K562 (cell line): Measurements from ENCODE around the gene ARHGEF3. TPM values are rescaled to one million over a fixed set of nuclear protein-coding genes. Genes with fewer than 3 reads are reported as not detected.

ENCODE experiments used
- ATAC-seq: fragments of 200-7000 bp; cut with Tn5 transposase; 3 replicates; pipeline ENCODE4 v1.9.1; 2020; ENCODE audit warnings: moderate library complexity
- BruUV-seq: library from RNA; stranded (reverse); fragments of 400-500 nt; replicated peaks from 2 replicates; lab custom pipeline; 2021; lab: Mats Ljungman, UMichigan
- CTCF ChIA-PET: fragments of 300-600 bp; formaldehyde crosslinking; extraction: SDS; loops from one replicate; lab custom pipeline; 2021; ENCODE audit warnings: low intra/inter-chr PET ratio; lab: Yijun Ruan, JAX
- POLR2A ChIA-PET: fragments of 300-600, 350-650 bp; sonication (Branson Sonifier 250); formaldehyde crosslinking; extraction: SDS; loops from one replicate; lab custom pipeline; 2021; ENCODE audit warnings: antibody characterized with exemption, inconsistent platforms; lab: Yijun Ruan, JAX
- DNase-seq, 4 experiments: peaks; one replicate each; pipeline versions ENCODE4 v3.0.0 to v3.0.0-alpha.2; 2011 to 2018; ENCODE audit warnings: low spot score in 3 of 4, mixed read lengths in 3 of 4; ENCODE audit errors: extremely low read depth in 1 of 4
- FAIRE-seq: peaks from 2 replicates; lab custom pipeline; 2011; peaks lifted over from hg19 to GRCh38; lab: Jason Lieb, UNC
- H2AFZ ChIP-seq: 2 replicates; pipeline ENCODE4 v1.6.0; 2011; ENCODE audit warnings: low read depth, low read length, control low read depth, inconsistent platforms
- H3K27ac ChIP-seq: fragments of 200-600 bp; 3 replicates; pipeline ENCODE4 v1.8.0; 2011; ENCODE audit warnings: low read depth, mild to moderate bottlenecking, control low read depth, inconsistent platforms, low read length, moderate library complexity, mixed read lengths; ENCODE audit errors: extremely low read depth
- H3K27me3 ChIP-seq, 2 experiments: fragments of 300-600 bp in 1 of 2; 2 replicates in 1 of 2; 3 replicates in 1 of 2; pipeline versions ENCODE4 v1.6.0 to v1.8.0; 2011; ENCODE audit warnings: inconsistent platforms in 2 of 2, low read length in 2 of 2, mild to moderate bottlenecking in 1 of 2, mixed read lengths in 1 of 2, moderate library complexity in 1 of 2; ENCODE audit not compliant: control insufficient read depth in 2 of 2, insufficient read depth in 2 of 2
- H3K36me3 ChIP-seq: fragments of 300-600 bp; 3 replicates; pipeline ENCODE4 v1.8.0; 2011; ENCODE audit warnings: mild to moderate bottlenecking, low read length, inconsistent platforms; ENCODE audit not compliant: control insufficient read depth, insufficient read depth
- H3K4me1 ChIP-seq, 2 experiments: fragments of 200-600 bp in 1 of 2; replicated peaks in 1 of 2; 2 replicates in 1 of 2; 3 replicates in 1 of 2; pipeline versions ENCODE4 v1.5.1 to v1.8.0; 2011; ENCODE audit warnings: inconsistent platforms in 2 of 2, low read length in 2 of 2, mild to moderate bottlenecking in 1 of 2, mixed read lengths in 1 of 2, moderate library complexity in 1 of 2; ENCODE audit not compliant: control insufficient read depth in 2 of 2, insufficient read depth in 2 of 2
- H3K4me2 ChIP-seq: 2 replicates; pipeline ENCODE4 v1.6.1; 2011; ENCODE audit warnings: low read length, control low read depth, inconsistent platforms, mixed read lengths; ENCODE audit not compliant: insufficient read depth
- H3K4me3 ChIP-seq: fragments of 200-600 bp; sonication (generic), shearing (Covaris generic); 2 replicates; pipeline ENCODE4 v1.5.1; 2016; ENCODE audit warnings: control low read depth, inconsistent platforms
- H3K79me2 ChIP-seq: fragments of 200-600 bp; 3 replicates; pipeline ENCODE4 v1.8.0; 2011; ENCODE audit warnings: low read length, inconsistent platforms; ENCODE audit not compliant: control insufficient read depth, insufficient read depth
- H3K9ac ChIP-seq, 2 experiments: 2 replicates each; pipeline versions ENCODE4 v1.6.0 to v1.6.1; 2011; ENCODE audit warnings: low read depth in 2 of 2, low read length in 2 of 2, control low read depth in 1 of 2, inconsistent platforms in 1 of 2, mild to moderate bottlenecking in 1 of 2, mixed read lengths in 1 of 2; ENCODE audit not compliant: insufficient read depth in 1 of 2
- H3K9me1 ChIP-seq: one replicate; pipeline ENCODE4 v1.6.0; 2011; ENCODE audit warnings: inconsistent platforms, mild to moderate bottlenecking, low read length, moderate library complexity; ENCODE audit not compliant: control insufficient read depth, insufficient read depth
- H3K9me3 ChIP-seq: replicated peaks from 2 replicates; pipeline ENCODE4 v1.5.1; 2011; ENCODE audit warnings: low read depth, low read length, inconsistent platforms; ENCODE audit not compliant: control insufficient read depth, insufficient read depth
- H4K20me1 ChIP-seq: replicated peaks from 2 replicates; pipeline ENCODE4 v1.6.1; 2011; ENCODE audit warnings: low read length, inconsistent platforms, mixed read lengths; ENCODE audit not compliant: control insufficient read depth, insufficient read depth
- IRF2 ChIP-seq: sonication (generic); formaldehyde crosslinking; IDR thresholded peaks from 2 replicates; pipeline ENCODE4 v1.8.1; 2022; ENCODE audit warnings: mild to moderate bottlenecking, missing genetic modification reagents
- KDM1A ChIP-seq, 2 experiments: fragments of 450-650 bp; IDR thresholded peaks; 2 replicates each; pipeline ENCODE4 v1.6.1; 2016; ENCODE audit warnings: mild to moderate bottlenecking in 2 of 2
- MNT ChIP-seq, 2 experiments: fragments of 450-650 bp; conservative IDR thresholded peaks; 2 replicates each; pipeline ENCODE4 v1.6.1; 2017; ENCODE audit warnings: mild to moderate bottlenecking in 2 of 2, moderate library complexity in 2 of 2
- NCOR1 ChIP-seq: fragments of 450-650 bp; IDR thresholded peaks from 2 replicates; pipeline ENCODE4 v1.6.1; 2016; ENCODE audit warnings: mild to moderate bottlenecking, moderate library complexity
- NR2C1 ChIP-seq, 2 experiments: fragments of 450-650 bp; IDR thresholded peaks; 2 replicates each; pipeline ENCODE4 v1.6.1; 2017; ENCODE audit warnings: mild to moderate bottlenecking in 2 of 2, antibody characterized with exemption in 1 of 2, inconsistent platforms in 1 of 2, missing compliant biosample characterization in 1 of 2, missing genetic modification characterization in 1 of 2
- NR4A1 ChIP-seq, 2 experiments: fragments of 250-450 bp in 1 of 2; fragments of 450-650 bp in 1 of 2; sonication (Bioruptor Pico) in 1 of 2; IDR thresholded peaks; 2 replicates each; pipeline versions ENCODE4 v1.4.0 to v1.6.1; 2016 to 2020; ENCODE audit warnings: mild to moderate bottlenecking in 2 of 2, missing compliant biosample characterization in 1 of 2, missing genetic modification characterization in 1 of 2, moderate library complexity in 1 of 2
- PHB2 ChIP-seq: fragments of 450-650 bp; IDR thresholded peaks from 2 replicates; pipeline ENCODE4 v1.6.1; 2017; ENCODE audit warnings: low read depth
- ZNF174 ChIP-seq: fragments of 250-450 bp; sonication (Bioruptor Pico); IDR thresholded peaks from 2 replicates; pipeline ENCODE4 v1.4.0; 2020; ENCODE audit warnings: mild to moderate bottlenecking
- ZNF76 ChIP-seq: fragments of 250-450 bp; sonication (Bioruptor Pico); IDR thresholded peaks from 2 replicates; pipeline ENCODE4 v1.4.0; 2020; ENCODE audit warnings: mild to moderate bottlenecking, moderate library complexity, borderline replicate concordance
- in situ Hi-C: fragments of 300-500 bp; cut with MboI; formaldehyde crosslinking; loops from 4 replicates; pipeline ENCODE4 v1.15.0; 2018; ENCODE audit warnings: inconsistent platforms, mixed read lengths
- intact Hi-C: fragments of 100-400 bp; cut with micrococcal nuclease; formaldehyde crosslinking; loops from 2 replicates; pipeline ENCODE4 v1.14.2; 2022
- polyA plus RNA-seq, 8 experiments: library from polyadenylated mRNA; depleted of rRNA in 4 of 8; stranded (reverse) in 5 of 8; unstranded in 3 of 8; fragments of >200 nt; fragmentation: Nextera tagmentation in 2 of 8; fragmentation: Illumina TruSeq in 1 of 8; extraction: Ambion mirVana in 2 of 8; extraction: Trizol in 1 of 8; gene quantifications; 2 replicates each; pipeline versions ENCODE4 v1.2.1 to v1.2.3, GENCODE V29; 2011 to 2014; ENCODE audit warnings: inconsistent platforms in 1 of 8, missing spikeins in 1 of 8
- total RNA-seq, 7 experiments: library from RNA; depleted of rRNA in 6 of 7; stranded (reverse); fragments of >200 nt in 6 of 7; fragmentation: Illumina TruSeq in 2 of 7; extraction: Trizol in 2 of 7; gene quantifications; 2 replicates each; pipeline versions ENCODE4 v1.2.1 to v1.2.3, GENCODE V29; 2011 to 2021; ENCODE audit warnings: low replicate concordance in 1 of 7

Gene ARHGEF3
- total and polyA plus RNA-seq, 9 of the 15 experiments (the other 6 are each of a cell fraction or from before 2014, with no cell fraction given): 0.77 to 2.7 (median 1.4) TPM

- POLR2A ChIA-PET: interaction anchor here (0.6 kb wide), 1 partner anchor 138 kb away, joined by 3 read pairs; no protein-coding TSS in a partner anchor
- Histone ChIP-seq H3K36me3 (no peaks in the 10 kb centered on the region), H3K79me2 (no peaks in the 10 kb centered on the region), H3K27ac (no peak overlapping the region), H3K27me3 (no peaks in the 10 kb centered on the region), H3K9me1 (no peaks in the 10 kb centered on the region), H2AFZ (no peak overlapping the region), H3K4me2 (no peak overlapping the region), H3K4me1 (no peaks in the 10 kb centered on the region), H4K20me1 (no peaks in the 10 kb centered on the region), H3K9me3 (no peaks in the 10 kb centered on the region), H3K9ac (no peak overlapping the region), H3K4me3 (no peak overlapping the region)
- DNase-seq (no peak), ATAC-seq (no peak), FAIRE-seq (no peak)
- no TSS peak for BruUV-seq
- in situ Hi-C loops: no loop called here
- intact Hi-C loops: no loop called here
- TF ChIP-seq NR4A1 (CRISPR knock-in tag; IDR thresholded peaks at IDR 0.05) (no peak), NR4A1 (tag; IDR thresholded peaks at IDR 0.05) (no peak), NCOR1 (no peak), KDM1A (IDR thresholded peaks at IDR 0.05) (no peak), MNT (conservative IDR thresholded peaks at IDR 0.05) (no peak), PHB2 (no peak), NR2C1 (IDR thresholded peaks at IDR 0.05) (no peak), NR2C1 (tag; IDR thresholded peaks at IDR 0.05) (no peak), IRF2 (CRISPR knock-in tag) (no peak), ZNF174 (CRISPR knock-in tag) (no peak), ZNF76 (CRISPR knock-in tag) (no peak)
- CTCF ChIA-PET: no interaction called here
Measured at GRCh38 chr3:56816061-56816460, 14.3 kb upstream of the ARHGEF3 start.
